Measurements from ENCODE around the gene CIB1. TPM values are rescaled to one million over a fixed set of nuclear protein-coding genes. Genes with fewer than 3 reads are reported as not detected.

The CIB1 gene
- 26.6 and 30.6 TPM in 2 replicates for total RNA-seq

DNA sequence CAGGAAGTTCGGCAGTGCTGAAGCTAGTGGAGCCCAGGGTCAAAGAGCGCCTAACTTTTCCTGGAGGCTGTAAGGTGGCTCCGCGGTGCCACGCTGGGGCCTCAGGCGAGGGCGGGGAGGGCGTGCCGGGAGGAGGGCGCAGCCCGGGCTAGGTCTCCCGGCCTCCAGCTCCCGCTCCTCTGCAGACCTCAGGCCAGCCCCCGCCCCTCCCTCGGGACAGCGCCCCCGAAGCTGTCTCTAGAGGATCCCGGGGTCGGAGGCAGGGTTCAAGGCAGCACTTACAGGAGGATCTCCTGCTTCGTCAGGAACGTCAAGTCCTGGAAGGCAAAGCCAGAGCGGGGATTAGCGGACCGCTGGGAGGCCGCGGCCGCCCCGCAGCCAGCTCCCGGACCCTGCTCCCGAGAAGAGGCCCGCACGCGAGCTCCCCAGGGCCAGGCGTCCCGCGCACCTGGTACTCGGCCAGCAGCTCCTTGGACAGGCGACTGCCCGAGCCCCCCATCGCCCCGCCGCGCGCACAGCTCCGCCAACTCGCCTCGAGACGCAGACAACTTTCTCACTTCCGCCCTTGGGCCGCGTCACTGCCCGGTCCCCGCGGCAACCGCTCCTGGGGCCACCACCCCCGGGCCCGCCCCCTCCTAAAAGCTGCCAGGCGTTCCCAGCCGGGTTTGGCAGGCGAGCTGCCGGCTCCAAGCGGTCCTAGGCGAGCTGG lies at the start of gene CIB1:
Gene CIB1 (minus strand): TSS at position 555 of the 709 bp plus-strand sequence. CDS start 56 bp downstream, at position 499.

DNA sequence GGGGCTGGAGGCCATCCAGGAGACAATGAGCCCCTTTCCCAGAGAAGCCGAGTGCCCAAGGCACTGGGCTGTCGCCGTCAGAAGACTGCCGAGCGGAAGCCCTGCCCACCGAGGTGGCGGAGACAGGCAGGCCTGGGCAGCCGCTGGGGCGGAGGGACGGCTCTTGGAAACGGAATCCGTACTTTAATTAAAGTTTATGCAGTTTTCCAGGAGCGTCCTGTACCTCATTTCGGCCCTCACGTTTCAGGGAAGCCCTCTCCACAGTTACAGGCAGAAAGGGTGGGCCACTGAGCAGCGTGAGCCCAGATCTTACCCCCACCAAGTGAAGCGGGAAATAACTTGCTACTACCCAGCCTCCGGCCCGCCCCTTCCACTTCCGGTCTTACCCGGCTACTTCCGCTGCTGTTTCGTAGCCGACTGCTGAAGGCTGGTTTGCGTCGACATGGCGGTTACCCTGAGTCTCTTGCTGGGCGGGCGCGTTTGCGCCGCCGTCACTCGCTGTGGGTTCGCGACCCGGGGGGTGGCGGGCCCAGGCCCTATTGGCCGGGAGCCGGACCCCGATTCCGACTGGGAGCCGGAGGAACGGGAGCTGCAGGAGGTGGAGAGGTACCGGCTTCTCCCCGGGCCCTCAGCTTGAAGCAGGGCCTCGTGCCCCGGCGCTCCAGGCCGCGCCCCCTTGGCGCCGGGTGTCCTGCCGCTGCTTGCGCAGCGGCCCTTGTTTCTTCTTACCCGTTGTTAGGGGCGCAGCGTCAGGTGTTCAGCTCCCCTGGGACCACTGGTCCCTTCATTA lies 31.7 kb upstream of the CIB1 start, which contains the start of gene NGRN:
Gene NGRN (plus strand): TSS at position 402 of the 790 bp plus-strand sequence. CDS start 41 bp downstream, at position 443.

DNA sequence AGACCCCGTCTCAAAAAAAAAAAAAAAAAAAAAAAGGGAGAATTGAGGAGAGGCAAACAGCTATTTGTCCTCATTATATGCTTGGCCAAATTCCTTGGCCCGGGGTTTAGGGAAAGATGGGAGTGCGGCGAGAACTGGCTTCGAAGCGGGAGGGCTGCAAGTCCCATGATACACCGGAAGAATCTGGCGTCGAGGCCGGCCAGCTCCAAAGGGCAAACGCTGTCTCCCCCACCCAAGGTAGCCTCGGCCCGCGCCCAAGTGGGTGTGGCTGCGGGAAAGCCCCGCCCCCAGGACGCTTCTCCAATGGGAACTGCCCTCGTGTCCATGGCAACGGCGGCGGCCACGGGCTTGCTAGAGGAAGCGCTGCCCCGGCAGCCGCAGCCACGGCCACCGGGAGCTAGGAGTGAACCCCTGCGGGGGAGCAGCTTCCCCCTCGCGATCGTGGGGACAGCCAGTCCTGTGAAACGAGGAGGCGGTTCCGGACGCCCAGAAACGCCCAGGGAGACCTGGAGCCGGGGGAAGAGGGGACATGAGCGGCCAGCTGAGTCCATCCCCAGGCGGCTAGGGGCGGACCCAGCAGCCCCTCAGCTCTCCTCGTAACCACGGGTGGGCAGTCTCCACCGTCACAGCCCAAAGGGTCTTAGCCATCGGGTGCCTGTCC lies 15.6 kb upstream of the CIB1 start, which contains the start of gene TTLL13:
Gene TTLL13 (plus strand): TSS at position 354 of the 661 bp plus-strand sequence. CDS start 1,075 bp downstream, outside the sequence.

DNA sequence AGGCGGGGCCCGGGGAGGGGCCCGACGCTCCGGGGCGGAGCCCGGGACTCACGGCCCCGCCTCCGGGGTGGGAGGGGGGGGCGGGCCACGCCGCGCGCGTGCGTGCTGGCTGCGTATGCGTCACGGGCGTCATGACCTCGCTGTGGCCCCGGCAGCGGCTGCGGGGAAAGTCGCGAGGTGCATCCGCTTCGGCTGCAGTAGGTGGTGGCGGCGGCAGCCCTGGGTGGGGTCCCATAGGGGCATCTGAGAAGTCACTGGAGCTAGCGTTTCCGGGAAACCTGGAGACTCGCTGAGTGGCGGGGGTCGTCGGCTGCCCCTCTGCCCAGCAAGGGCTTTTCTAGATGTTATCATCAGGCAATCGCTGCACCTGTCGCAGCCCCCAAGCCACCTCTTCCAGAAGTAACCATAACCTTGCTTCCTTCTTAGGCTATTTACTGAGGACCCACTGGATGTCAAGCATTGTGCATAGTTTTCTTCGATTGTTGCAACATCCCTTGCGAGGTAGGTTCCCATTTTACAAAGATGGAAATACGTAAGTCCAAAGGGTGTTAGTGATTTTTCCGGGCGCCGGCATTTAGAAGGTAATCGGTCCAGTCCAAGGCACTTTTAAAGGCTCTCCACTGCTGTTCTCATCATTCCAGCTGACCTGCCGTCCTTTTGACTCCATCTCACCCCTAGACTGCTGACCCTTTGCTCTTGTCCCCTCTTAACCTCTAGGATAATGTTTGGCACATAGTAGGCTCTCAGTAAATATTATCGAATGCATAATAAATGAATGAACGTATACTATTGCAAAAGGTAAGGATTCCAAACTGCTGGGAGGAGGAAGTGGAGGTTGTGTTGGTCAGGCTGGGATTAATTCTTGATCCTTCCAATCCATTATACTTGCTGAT lies 601 bp upstream of the CIB1 start, which contains the start of gene GDPGP1:
Gene GDPGP1 (plus strand): TSS at position 114 of the 893 bp plus-strand sequence. CDS start 6,700 bp downstream, outside the sequence.

DNA sequence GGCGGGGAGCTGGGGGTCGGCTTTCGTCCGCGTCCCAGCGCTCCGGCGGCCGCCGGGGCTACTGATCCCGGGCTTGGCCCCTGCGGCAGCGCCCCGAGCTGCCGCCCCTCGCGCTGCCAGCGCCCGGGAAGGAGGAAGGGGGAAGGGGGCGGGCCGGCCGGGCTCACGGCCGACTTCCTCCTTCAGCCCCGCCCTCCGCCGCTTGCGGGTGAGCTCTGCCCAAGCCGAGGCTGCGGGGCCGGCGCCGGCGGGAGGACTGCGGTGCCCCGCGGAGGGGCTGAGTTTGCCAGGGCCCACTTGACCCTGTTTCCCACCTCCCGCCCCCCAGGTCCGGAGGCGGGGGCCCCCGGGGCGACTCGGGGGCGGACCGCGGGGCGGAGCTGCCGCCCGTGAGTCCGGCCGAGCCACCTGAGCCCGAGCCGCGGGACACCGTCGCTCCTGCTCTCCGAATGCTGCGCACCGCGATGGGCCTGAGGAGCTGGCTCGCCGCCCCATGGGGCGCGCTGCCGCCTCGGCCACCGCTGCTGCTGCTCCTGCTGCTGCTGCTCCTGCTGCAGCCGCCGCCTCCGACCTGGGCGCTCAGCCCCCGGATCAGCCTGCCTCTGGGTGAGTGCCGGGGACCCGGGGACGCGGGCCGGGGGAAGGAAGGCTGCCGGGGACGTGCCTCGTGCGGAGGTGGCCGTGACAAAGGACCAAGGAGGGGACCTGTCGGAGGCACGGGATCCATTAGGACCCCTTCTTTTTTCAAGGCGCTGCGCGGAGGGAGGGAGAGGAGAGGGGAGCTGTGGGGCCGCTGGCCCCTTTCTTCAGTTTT lies 32.4 kb downstream of the CIB1 start, which contains the start of gene SEMA4B:
Gene SEMA4B (plus strand): TSS at position 201 of the 814 bp plus-strand sequence. CDS start 249 bp downstream, at position 450.

Small RNAs within 50 kb of the gene (small RNA-seq; reads per million reads assigned to genes)
- gene AC091167.3 = not detected

Other genes starting within 250 kb of the CIB1 start
- 14.8 and 21.5 TPM in 2 replicates for gene ZNF710, start 232.6 kb downstream of the CIB1 start, total RNA-seq
- 67.2 and 74.4 TPM in 2 replicates for gene IDH2, start 131.5 kb downstream of the CIB1 start, total RNA-seq
- 8.5 and 9.8 TPM in 2 replicates for gene SEMA4B, start 32.6 kb downstream of the CIB1 start, total RNA-seq
- 8.4 and 11.3 TPM in 2 replicates for gene GDPGP1, start 268 bp upstream of the CIB1 start, total RNA-seq
- not detected in 2 replicates for gene TTLL13, start 15.6 kb upstream of the CIB1 start, total RNA-seq
- 50.1 and 58.4 TPM in 2 replicates for gene NGRN, start 31.7 kb upstream of the CIB1 start, total RNA-seq
- gene ZNF774, start 118.3 kb upstream of the CIB1 start, total RNA-seq = 1.5 and 5.3 TPM in 2 replicates
- 344 and 378 TPM in 2 replicates for gene IQGAP1, start 154.3 kb upstream of the CIB1 start, total RNA-seq